ENCODE data around the gene TTC28.

The TTC28 gene

GRCh38 chr22:28031383-28031922, 648.2 kb downstream of the TTC28 start:
- no peak for DNase-seq

- DNase-seq, result no peak
These were observed 649.2 kb downstream of the TTC28 start for GRCh38 chr22:28030473-28030872.

GRCh38 chr22:28029956-28030355, 649.7 kb downstream of the TTC28 start:
- DNase-seq, result no peak

GRCh38 chr22:28029201-28029948, 650.3 kb downstream of the TTC28 start:
- no peak for DNase-seq

GRCh38 chr22:28027453-28028448, 651.9 kb downstream of the TTC28 start:
- DNase-seq, result no peak

GRCh38 chr22:28025866-28026575, 653.6 kb downstream of the TTC28 start:
- DNase-seq, result no peak

GRCh38 chr22:28025333-28025732, 654.3 kb downstream of the TTC28 start:
- DNase-seq, result no peak

GRCh38 chr22:28024422-28024888, 655.2 kb downstream of the TTC28 start:
- no peak for DNase-seq

- no peak for DNase-seq
These were observed 655.9 kb downstream of the TTC28 start for GRCh38 chr22:28023774-28024173.

GRCh38 chr22:28023036-28023435, 656.6 kb downstream of the TTC28 start:
- no peak for DNase-seq

- DNase-seq, result no peak
These were observed 657.5 kb downstream of the TTC28 start for GRCh38 chr22:28021998-28022660.

GRCh38 chr22:28021116-28021997, 658.3 kb downstream of the TTC28 start:
- DNase-seq, result no peak

GRCh38 chr22:28019881-28020861, 659.5 kb downstream of the TTC28 start:
- peak; percentile 54 for DNase-seq

- DNase-seq, result no peak
These were observed 660.3 kb downstream of the TTC28 start for GRCh38 chr22:28019360-28019759.

GRCh38 chr22:28018461-28018927, 661.1 kb downstream of the TTC28 start:
- no peak for DNase-seq

- no peak for DNase-seq
These were observed 661.8 kb downstream of the TTC28 start for GRCh38 chr22:28017859-28018258.

- DNase-seq, result no peak
These were observed 662.2 kb downstream of the TTC28 start for GRCh38 chr22:28017558-28017820.

GRCh38 chr22:28016781-28017557, 662.7 kb downstream of the TTC28 start:
- DNase-seq, result no peak
